Type B pancreatic cell (in vitro differentiated cells): ENCODE results near the gene CLEC11A. TPM values are rescaled to one million over a fixed set of nuclear protein-coding genes. Genes with fewer than 3 reads are reported as not detected.

Source experiments
- DNase-seq: peaks from one replicate; pipeline ENCODE4 v3.0.0; 2021; ENCODE audit warnings: mixed read lengths; ENCODE audit not compliant: unreplicated experiment; ENCODE audit errors: extremely low spot score
- H3K27ac Mint-ChIP-seq: 2 replicates; pipeline ENCODE4 v1.8.0; 2021; ENCODE audit warnings: mild to moderate bottlenecking, mixed read lengths
- H3K27me3 Mint-ChIP-seq: 2 replicates; pipeline ENCODE4 v1.8.0; 2021; ENCODE audit warnings: mixed read lengths
- H3K36me3 Mint-ChIP-seq: 2 replicates; pipeline ENCODE4 v1.8.0; 2021; ENCODE audit warnings: mixed read lengths
- H3K4me1 Mint-ChIP-seq: one replicate; pipeline ENCODE4 v1.8.0; 2021; ENCODE audit warnings: mixed read lengths; ENCODE audit not compliant: unreplicated experiment
- H3K4me3 Mint-ChIP-seq: 2 replicates; pipeline ENCODE4 v1.8.0; 2021; ENCODE audit warnings: mild to moderate bottlenecking, mixed read lengths
- H3K9me3 Mint-ChIP-seq: 2 replicates; pipeline ENCODE4 v1.8.0; 2021; ENCODE audit warnings: mixed read lengths
- CTCF ChIP-seq: fragments of 200-600 bp; sonication (generic); conservative IDR thresholded peaks from 2 replicates; pipeline ENCODE4 v1.5.0; 2021; ENCODE audit warnings: antibody characterized with exemption, mild to moderate bottlenecking
- total RNA-seq: library from RNA; stranded (reverse); gene quantifications from 2 replicates; pipeline ENCODE4 v1.2.1, GENCODE V29; 2021; ENCODE audit warnings: low replicate concordance

CLEC11A gene
- total RNA-seq, 1 donor from 2014 or later, result 5.9 TPM

- peaks cover 57% of the 10 kb centered on the region for H3K27me3 Mint-ChIP-seq
- peaks cover 3% of the 10 kb centered on the region for H3K4me1 Mint-ChIP-seq
- H3K36me3 Mint-ChIP-seq, result no peaks in the 10 kb centered on the region
- DNase-seq, result no peak
- no peaks in the 10 kb centered on the region for H3K9me3 Mint-ChIP-seq
- peak; percentile 26 for TF ChIP-seq CTCF
- H3K4me3 Mint-ChIP-seq, result no peak overlapping the region
- H3K27ac Mint-ChIP-seq, result no peak overlapping the region
These were observed 13.1 kb upstream of the CLEC11A start for GRCh38 chr19:50710094-50710493.

GRCh38 chr19:50710612-50711011 lies 12.6 kb upstream of the CLEC11A start:
- Mint-ChIP-seq H3K9me3 (no peaks in the 10 kb centered on the region), H3K4me3 (no peak overlapping the region)

GRCh38 chr19:50711196-50711595 lies 12.0 kb upstream of the CLEC11A start:
- Mint-ChIP-seq H3K4me1 (no peaks in the 10 kb centered on the region), H3K36me3 (no peaks in the 10 kb centered on the region), H3K4me3 (no peak overlapping the region), H3K27ac (no peak overlapping the region), H3K27me3 (peaks cover 61% of the 10 kb centered on the region), H3K9me3 (no peaks in the 10 kb centered on the region)
- no peak for TF ChIP-seq CTCF
- DNase-seq, result no peak

More at GRCh38 chr19:50710612-50711011, 12.6 kb upstream of the CLEC11A start:
- Mint-ChIP-seq H3K27ac (no peak overlapping the region), H3K4me1 (peaks cover under 1% of the 10 kb centered on the region), H3K36me3 (no peaks in the 10 kb centered on the region), H3K27me3 (peaks cover 57% of the 10 kb centered on the region)
- DNase-seq, result no peak
- no peak for TF ChIP-seq CTCF

- Mint-ChIP-seq H3K27ac (no peak overlapping the region), H3K4me1 (no peaks in the 10 kb centered on the region), H3K9me3 (no peaks in the 10 kb centered on the region), H3K36me3 (no peaks in the 10 kb centered on the region), H3K27me3 (peaks cover 61% of the 10 kb centered on the region), H3K4me3 (no peak overlapping the region)
- DNase-seq, result no peak
- no peak for TF ChIP-seq CTCF
These were observed 11.4 kb upstream of the CLEC11A start for GRCh38 chr19:50711805-50712204.

- Mint-ChIP-seq H3K36me3 (no peaks in the 10 kb centered on the region), H3K9me3 (no peaks in the 10 kb centered on the region), H3K4me1 (peaks cover 5% of the 10 kb centered on the region), H3K27me3 (peaks cover 60% of the 10 kb centered on the region), H3K4me3 (no peak overlapping the region), H3K27ac (no peak overlapping the region)
- no peak for DNase-seq
- TF ChIP-seq CTCF, result no peak
These were observed 10.3 kb upstream of the CLEC11A start for GRCh38 chr19:50712833-50713232.

- Mint-ChIP-seq H3K36me3 (no peaks in the 10 kb centered on the region), H3K4me1 (peaks cover 5% of the 10 kb centered on the region), H3K9me3 (no peaks in the 10 kb centered on the region), H3K27ac (no peak overlapping the region), H3K4me3 (no peak overlapping the region), H3K27me3 (peaks cover 59% of the 10 kb centered on the region)
- DNase-seq, result no peak
- no peak for TF ChIP-seq CTCF
These were observed 9.5 kb upstream of the CLEC11A start for GRCh38 chr19:50713556-50714236.
